ENCODE measurements around the gene MYORG. TPM values are rescaled to one million over a fixed set of nuclear protein-coding genes. Genes with fewer than 3 reads are reported as not detected.

MYORG gene
- total and polyA plus RNA-seq, 12 donors: 1.1 to 33.8 (median 14.5) TPM

- DNase-seq: peak in 1 of 7 donors; percentile 37
- H3K27ac ChIP-seq: no peak overlapping the region
- no peaks in the 10 kb centered on the region for H3K27me3 ChIP-seq
- intact Hi-C loops (cut with DNase I): no loop called here
- 97 to 99% (median 98%) methylated on average over 3 of the region's 3 CpGs for WGBS, 4 donors
- H3K9me3 ChIP-seq (replicated peaks in 1 of 3): no peaks in the 10 kb centered on the region
- TF ChIP-seq CTCF (IDR thresholded peaks at IDR 0.05) (no peak), POLR2A (IDR thresholded peaks at IDR 0.05) (no peak)
- H3K4me3 ChIP-seq: no peak overlapping the region
- H3K36me3 ChIP-seq (replicated peaks in 1 of 2): no peaks in the 10 kb centered on the region
- H3K4me1 ChIP-seq (replicated peaks in 1 of 2): peaks cover 3 to 5% of the 10 kb centered on the region in 2 donors
Observed at GRCh38 chr9:34349324-34349723, 27.4 kb downstream of the MYORG start.

GRCh38 chr9:34347800-34348158 lies 28.9 kb downstream of the MYORG start:
- H3K27ac ChIP-seq: no peak overlapping the region
- no peaks in the 10 kb centered on the region for H3K27me3 ChIP-seq
- TF ChIP-seq POLR2A (IDR thresholded peaks at IDR 0.05): no peak
- no peak for TF ChIP-seq CTCF (IDR thresholded peaks at IDR 0.05)
- peaks cover 16 to 19% of the 10 kb centered on the region in 2 donors for H3K4me1 ChIP-seq (replicated peaks in 1 of 2)
- intact Hi-C loops (cut with DNase I): no loop called here
- DNase-seq: peak in 1 of 7 donors; percentile 1
- H3K36me3 ChIP-seq (replicated peaks in 1 of 2): no peaks in the 10 kb centered on the region
- no peak overlapping the region for H3K4me3 ChIP-seq
- no peaks in the 10 kb centered on the region for H3K9me3 ChIP-seq (replicated peaks in 1 of 3)

GRCh38 chr9:34346873-34347799 lies 29.6 kb downstream of the MYORG start:
- no peaks in the 10 kb centered on the region for H3K36me3 ChIP-seq (replicated peaks in 1 of 2)
- 89 to 94% (median 94%) methylated on average over 13 to 15 of the region's 15 CpGs for WGBS, 4 donors
- H3K27me3 ChIP-seq: no peaks in the 10 kb centered on the region
- TF ChIP-seq CTCF (IDR thresholded peaks at IDR 0.05) (no peak), POLR2A (IDR thresholded peaks at IDR 0.05) (no peak)
- intact Hi-C loops (cut with DNase I): no loop called here
- H3K4me1 ChIP-seq (replicated peaks in 1 of 2): peaks cover 19 to 26% of the 10 kb centered on the region in 2 donors
- no peaks in the 10 kb centered on the region for H3K9me3 ChIP-seq (replicated peaks in 1 of 3)
- H3K4me3 ChIP-seq: no peak overlapping the region
- peak in 2 of 7 donors; percentile 13 to 41 for DNase-seq
- H3K27ac ChIP-seq: no peak overlapping the region

GRCh38 chr9:34343605-34344004 lies 33.1 kb downstream of the MYORG start:
- no peaks in the 10 kb centered on the region for H3K27me3 ChIP-seq
- intact Hi-C loops (cut with DNase I): no loop called here
- no peak overlapping the region for H3K4me3 ChIP-seq
- peak in 1 of 7 donors; percentile 43 for DNase-seq
- peaks cover 0 to 20% of the 10 kb centered on the region in 2 donors for H3K36me3 ChIP-seq (replicated peaks in 1 of 2)
- H3K9me3 ChIP-seq (replicated peaks in 1 of 3): no peaks in the 10 kb centered on the region
- peaks cover 19 to 27% of the 10 kb centered on the region in 2 donors for H3K4me1 ChIP-seq (replicated peaks in 1 of 2)
- H3K27ac ChIP-seq: peak overlapping the region; percentile 70 to 81 (median 80)
- no peak for TF ChIP-seq CTCF (IDR thresholded peaks at IDR 0.05)
- TF ChIP-seq POLR2A (IDR thresholded peaks at IDR 0.05): no peak
- 29 to 60% (median 39%) methylated on average over 1 of the region's 1 CpG for WGBS, 4 donors
